Renal pelvis (tissue), 12 donors: ENCODE data around the gene OVOL2. TPM values are rescaled to one million over a fixed set of nuclear protein-coding genes. Genes with fewer than 3 reads are reported as not detected.
"Not testable (repeated sequence)": the region's sequence is repeated elsewhere in the genome, so short reads cannot be mapped to it uniquely, and the experiment has no call there.

Experiments
- DNase-seq: peaks from one replicate; pipeline ENCODE4 v3.0.0-alpha.2; 2013
- long read RNA-seq, 16 experiments: transcript quantifications; one replicate each; lab custom pipeline, GENCODE V29; 2026
- polyA plus RNA-seq, 3 donors: library from polyadenylated mRNA; unstranded; fragments of 120-200 nt; gene quantifications; one replicate each; pipeline ENCODE4 v1.2.1, GENCODE V29; 2013; ENCODE audit not compliant: insufficient read length in 3 of 3

OVOL2 gene
- polyA plus RNA-seq: 1 to 10 TPM; 1.0 to 1.5 (median 1.1) TPM
- long read RNA-seq, donor 1: 0 reads
- long read RNA-seq, donor 2: 0 reads
- long read RNA-seq, donor 3: 0 reads
- long read RNA-seq, donor 4, partial matches to known transcripts: 46 of 60 reads
- long read RNA-seq, donor 4, other reads (novel, unspliced or antisense): 13 of 60 reads
- long read RNA-seq, donor 5: 0 reads
- long read RNA-seq, donor 6, partial matches to known transcripts: 0 of 1 reads
- long read RNA-seq, donor 6, other reads (novel, unspliced or antisense): 0 of 1 reads
- long read RNA-seq, donor 7: 0 reads
- long read RNA-seq, donor 8: 0 reads
- long read RNA-seq, donor 9, partial matches to known transcripts: 0 of 1 reads
- long read RNA-seq, donor 9, other reads (novel, unspliced or antisense): 0 of 1 reads
- long read RNA-seq, donor 10: 0 reads
- long read RNA-seq, donor 11, partial matches to known transcripts: 5 of 11 reads
- long read RNA-seq, donor 11, other reads (novel, unspliced or antisense): 6 of 11 reads
- long read RNA-seq, donor 12, partial matches to known transcripts: 0 of 1 reads
- long read RNA-seq, donor 12, other reads (novel, unspliced or antisense): 0 of 1 reads
- long read RNA-seq, donor 13, partial matches to known transcripts: 17 of 27 reads
- long read RNA-seq, donor 13, other reads (novel, unspliced or antisense): 10 of 27 reads
- long read RNA-seq, donor 14, partial matches to known transcripts: 28 of 28 reads
- long read RNA-seq, donor 14, other reads (novel, unspliced or antisense): 0 of 28 reads
- long read RNA-seq, donor 15, partial matches to known transcripts: 82 of 91 reads
- long read RNA-seq, donor 15, other reads (novel, unspliced or antisense): 8 of 91 reads
- long read RNA-seq, donor 16, partial matches to known transcripts: 61 of 77 reads
- long read RNA-seq, donor 16, other reads (novel, unspliced or antisense): 16 of 77 reads

GRCh38 chr20:18057101-18057993 lies at the start of gene OVOL2:
Gene OVOL2, minus strand, starts transcription at chr20:18057916. Its CDS starts 282 bp downstream, at chr20:18057634.
- peak; percentile 61 for DNase-seq

GRCh38 chr20:18103497-18103896 lies 45.8 kb upstream of the OVOL2 start:
- DNase-seq: no peak

- no peak for DNase-seq
Measured at GRCh38 chr20:18101125-18101810, 43.6 kb upstream of the OVOL2 start.

GRCh38 chr20:18100569-18100968 lies 42.9 kb upstream of the OVOL2 start:
- DNase-seq: not testable (repeated sequence)

GRCh38 chr20:18094191-18094590 lies 36.5 kb upstream of the OVOL2 start:
- DNase-seq: no peak

- no peak for DNase-seq
Measured at GRCh38 chr20:18093388-18093787, 35.7 kb upstream of the OVOL2 start.

- no peak for DNase-seq
Measured at GRCh38 chr20:18092890-18093289, 35.2 kb upstream of the OVOL2 start.

- no peak for DNase-seq
Measured at GRCh38 chr20:18091623-18092022, 33.9 kb upstream of the OVOL2 start.

GRCh38 chr20:18090477-18090876 lies 32.8 kb upstream of the OVOL2 start:
- no peak for DNase-seq

- DNase-seq: no peak
Measured at GRCh38 chr20:18090044-18090443, 32.3 kb upstream of the OVOL2 start.

- DNase-seq: not testable (repeated sequence)
Measured at GRCh38 chr20:18088841-18089240, 31.1 kb upstream of the OVOL2 start.

- DNase-seq: not testable (repeated sequence)
Measured at GRCh38 chr20:18088298-18088697, 30.6 kb upstream of the OVOL2 start.

- DNase-seq: no peak
Measured at GRCh38 chr20:18087054-18087453, 29.3 kb upstream of the OVOL2 start.

GRCh38 chr20:18080836-18081235 lies 23.1 kb upstream of the OVOL2 start:
- DNase-seq: not testable (repeated sequence)

- DNase-seq: no peak
Measured at GRCh38 chr20:18079756-18080353, 22.1 kb upstream of the OVOL2 start.

- DNase-seq: no peak
Measured at GRCh38 chr20:18077157-18077556, 19.4 kb upstream of the OVOL2 start.

GRCh38 chr20:18072532-18072931 lies 14.8 kb upstream of the OVOL2 start:
- no peak for DNase-seq

- no peak for DNase-seq
Measured at GRCh38 chr20:18066421-18067333, 9.0 kb upstream of the OVOL2 start.

- no peak for DNase-seq
Measured at GRCh38 chr20:18063676-18064075, 6.0 kb upstream of the OVOL2 start.
